ENCODE data around the gene LIF.
"Not testable (repeated sequence)": the region's sequence is repeated elsewhere in the genome, so short reads cannot be mapped to it uniquely, and the experiment has no call there.

The LIF gene

DNA sequence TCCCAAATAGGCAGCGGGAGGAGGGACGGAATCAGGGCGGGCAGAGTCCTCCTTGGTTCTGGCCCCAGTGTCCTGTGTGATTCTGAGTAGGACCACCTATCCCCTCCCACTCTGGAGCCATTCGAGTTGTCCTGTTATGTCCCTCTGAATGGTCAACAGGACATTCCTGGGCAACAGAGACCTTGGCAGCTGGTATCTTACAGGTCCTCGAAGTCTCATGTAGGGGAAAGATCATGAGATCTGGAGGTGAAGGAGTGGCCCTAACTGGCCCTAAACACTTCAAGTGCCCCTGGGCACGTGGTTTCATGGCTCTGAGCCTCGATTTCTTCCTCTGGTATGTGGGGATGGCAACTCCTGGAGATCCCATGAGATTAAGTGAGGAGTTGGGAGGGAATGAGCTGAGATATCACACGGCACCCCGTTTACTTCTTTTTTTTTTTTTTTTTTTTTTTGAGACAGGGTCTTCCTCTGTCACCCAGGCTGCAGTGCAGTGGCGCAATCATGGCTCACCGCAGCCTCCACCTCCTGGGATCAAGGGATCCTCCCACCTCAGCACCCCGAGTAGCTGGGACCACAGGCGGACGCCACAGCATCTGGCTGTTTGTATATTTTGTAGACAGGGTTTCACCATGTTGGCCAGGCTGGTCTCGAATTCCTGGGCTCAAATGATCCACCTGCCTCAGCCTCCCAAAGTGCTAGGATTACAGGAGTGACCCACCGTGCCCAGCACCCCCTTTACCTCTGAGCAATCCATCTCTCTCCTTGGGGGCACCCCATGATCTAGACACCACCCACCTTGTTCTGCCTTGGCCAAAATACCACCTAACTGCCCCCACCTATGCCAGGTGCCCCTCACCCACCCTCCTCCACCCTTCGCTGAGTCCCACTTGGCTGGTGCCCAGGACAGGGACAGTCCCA, 6.8 kb downstream of the LIF start:
- no peak overlapping the region for H3K27ac ChIP-seq
- TF ChIP-seq, protein P1, sequence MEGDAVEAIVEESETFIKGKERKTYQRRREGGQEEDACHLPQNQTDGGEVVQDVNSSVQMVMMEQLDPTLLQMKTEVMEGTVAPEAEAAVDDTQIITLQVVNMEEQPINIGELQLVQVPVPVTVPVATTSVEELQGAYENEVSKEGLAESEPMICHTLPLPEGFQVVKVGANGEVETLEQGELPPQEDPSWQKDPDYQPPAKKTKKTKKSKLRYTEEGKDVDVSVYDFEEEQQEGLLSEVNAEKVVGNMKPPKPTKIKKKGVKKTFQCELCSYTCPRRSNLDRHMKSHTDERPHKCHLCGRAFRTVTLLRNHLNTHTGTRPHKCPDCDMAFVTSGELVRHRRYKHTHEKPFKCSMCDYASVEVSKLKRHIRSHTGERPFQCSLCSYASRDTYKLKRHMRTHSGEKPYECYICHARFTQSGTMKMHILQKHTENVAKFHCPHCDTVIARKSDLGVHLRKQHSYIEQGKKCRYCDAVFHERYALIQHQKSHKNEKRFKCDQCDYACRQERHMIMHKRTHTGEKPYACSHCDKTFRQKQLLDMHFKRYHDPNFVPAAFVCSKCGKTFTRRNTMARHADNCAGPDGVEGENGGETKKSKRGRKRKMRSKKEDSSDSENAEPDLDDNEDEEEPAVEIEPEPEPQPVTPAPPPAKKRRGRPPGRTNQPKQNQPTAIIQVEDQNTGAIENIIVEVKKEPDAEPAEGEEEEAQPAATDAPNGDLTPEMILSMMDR (conservative IDR thresholded peaks at IDR 0.05) = no peak

GRCh38 chr22:30238661-30239487, 7.7 kb downstream of the LIF start:
- TF ChIP-seq, protein P1 (conservative IDR thresholded peaks at IDR 0.05) = no peak
- no peak overlapping the region for H3K27ac ChIP-seq

GRCh38 chr22:30238136-30238535, 8.4 kb downstream of the LIF start:
- TF ChIP-seq, protein P1 (conservative IDR thresholded peaks at IDR 0.05) = no peak
- H3K27ac ChIP-seq = no peak overlapping the region

DNA sequence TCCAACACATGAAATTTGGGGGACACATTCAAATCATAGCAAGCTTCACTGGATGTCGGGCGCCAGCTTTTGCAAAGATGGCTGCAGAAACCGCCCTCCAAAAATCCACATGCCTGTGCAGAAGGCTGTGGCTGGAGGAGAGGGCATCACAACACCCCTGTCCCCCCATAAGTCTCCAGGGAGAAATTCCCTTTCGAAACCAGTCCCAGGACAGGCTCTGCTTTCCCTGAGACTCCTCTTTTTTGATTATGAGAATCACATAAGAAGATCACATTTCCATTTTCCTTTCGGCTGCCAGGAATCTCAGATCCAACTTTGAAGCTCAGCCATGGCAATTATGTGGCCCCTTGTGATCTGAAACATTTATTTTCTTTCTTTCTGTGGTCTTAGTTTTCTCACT, 9.7 kb downstream of the LIF start:
- no peak overlapping the region for H3K27ac ChIP-seq
- TF ChIP-seq, protein P1 (conservative IDR thresholded peaks at IDR 0.05) = no peak

DNA sequence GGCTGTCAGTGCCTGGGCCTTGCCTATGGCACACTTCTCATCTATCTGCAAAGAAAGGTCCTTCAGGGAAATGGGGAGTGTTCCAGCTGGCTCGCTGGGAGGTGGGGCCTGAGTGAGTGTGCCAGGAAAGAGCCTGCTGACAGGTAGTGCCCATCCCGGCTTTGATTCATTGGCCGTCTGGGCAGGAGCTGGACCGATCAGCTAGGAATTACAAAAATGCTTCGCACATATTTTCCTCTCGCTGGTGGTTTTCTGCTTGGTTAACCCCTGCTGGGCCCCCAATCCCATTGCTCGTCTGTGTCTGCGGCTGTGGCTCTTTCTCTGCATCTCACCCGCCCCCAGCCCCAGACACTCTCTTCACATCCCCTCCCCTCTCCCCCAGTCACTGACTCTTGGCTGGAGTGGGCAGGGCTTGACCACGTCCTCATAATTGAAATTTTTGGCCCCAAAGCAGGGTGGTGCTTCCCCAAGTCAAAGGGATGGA, 10.8 kb downstream of the LIF start:
- H3K27ac ChIP-seq = no peak overlapping the region
- TF ChIP-seq, protein P1 (conservative IDR thresholded peaks at IDR 0.05) = no peak

- TF ChIP-seq, protein P1 (conservative IDR thresholded peaks at IDR 0.05) = no peak
- no peak overlapping the region for H3K27ac ChIP-seq
Observed at GRCh38 chr22:30234786-30235470, 11.6 kb downstream of the LIF start.

DNA sequence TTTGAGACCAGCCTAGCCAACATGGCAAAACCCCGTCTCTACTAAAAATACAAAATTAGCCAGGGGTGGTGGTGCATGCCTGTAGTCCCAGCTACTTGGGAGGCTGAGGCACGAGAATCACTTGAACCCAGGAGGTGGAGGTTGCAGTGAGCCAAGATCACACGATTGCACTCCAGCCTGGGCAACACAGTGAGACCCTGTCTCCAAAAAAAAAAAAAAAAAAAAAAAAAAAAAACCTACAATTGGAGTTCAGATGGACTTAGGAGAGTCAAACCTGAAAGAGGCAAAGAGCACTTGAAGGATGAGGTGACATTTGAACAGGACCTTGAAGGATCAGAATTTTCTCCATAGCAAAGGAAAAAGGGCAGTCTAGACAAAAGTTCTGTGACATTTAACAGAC, 12.2 kb downstream of the LIF start:
- not testable (repeated sequence) for H3K27ac ChIP-seq
